CMK (cell line): ENCODE data around the gene PDE5A.
"Not testable (repeated sequence)": the region's sequence is repeated elsewhere in the genome, so short reads cannot be mapped to it uniquely, and the experiment has no call there.

Source experiments
- DNase-seq: peaks from one replicate; pipeline ENCODE4 v3.0.0-alpha.2; 2010; ENCODE audit warnings: low read depth

PDE5A gene

DNA sequence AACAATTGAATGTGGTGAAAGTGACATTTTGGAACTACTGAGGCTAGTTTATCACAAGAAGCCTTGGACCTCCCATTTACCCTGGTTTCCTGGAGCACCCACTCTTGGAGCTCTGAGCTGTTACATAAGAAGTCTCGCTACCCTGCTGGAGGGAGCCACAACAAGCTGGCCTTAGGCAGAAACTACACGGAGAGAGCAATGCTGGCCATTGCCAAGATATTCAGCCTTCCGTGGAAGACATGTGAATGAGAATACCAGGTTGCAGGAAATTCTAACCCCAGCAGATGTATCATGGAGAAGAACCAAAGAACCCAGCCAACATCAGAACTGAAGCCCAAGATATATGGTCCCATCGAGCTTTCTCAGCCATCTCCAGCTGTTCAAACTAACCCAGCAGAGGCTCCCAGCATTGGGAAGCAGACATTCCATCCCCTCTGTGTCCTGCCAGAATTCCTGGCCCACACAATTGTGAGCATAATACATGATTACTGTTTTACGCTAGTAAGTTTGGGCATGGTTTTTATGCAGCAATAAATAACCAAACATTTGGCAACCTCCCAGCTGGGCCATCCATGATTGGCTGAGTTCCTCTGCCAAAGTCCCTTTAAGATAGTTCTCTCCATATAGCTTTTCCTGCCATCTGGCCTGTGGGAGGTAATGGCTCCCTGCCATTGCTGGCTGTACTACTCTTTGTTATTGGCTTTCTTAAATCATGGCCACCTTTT lies 17.9 kb upstream of the PDE5A start:
- no peak for DNase-seq

DNA sequence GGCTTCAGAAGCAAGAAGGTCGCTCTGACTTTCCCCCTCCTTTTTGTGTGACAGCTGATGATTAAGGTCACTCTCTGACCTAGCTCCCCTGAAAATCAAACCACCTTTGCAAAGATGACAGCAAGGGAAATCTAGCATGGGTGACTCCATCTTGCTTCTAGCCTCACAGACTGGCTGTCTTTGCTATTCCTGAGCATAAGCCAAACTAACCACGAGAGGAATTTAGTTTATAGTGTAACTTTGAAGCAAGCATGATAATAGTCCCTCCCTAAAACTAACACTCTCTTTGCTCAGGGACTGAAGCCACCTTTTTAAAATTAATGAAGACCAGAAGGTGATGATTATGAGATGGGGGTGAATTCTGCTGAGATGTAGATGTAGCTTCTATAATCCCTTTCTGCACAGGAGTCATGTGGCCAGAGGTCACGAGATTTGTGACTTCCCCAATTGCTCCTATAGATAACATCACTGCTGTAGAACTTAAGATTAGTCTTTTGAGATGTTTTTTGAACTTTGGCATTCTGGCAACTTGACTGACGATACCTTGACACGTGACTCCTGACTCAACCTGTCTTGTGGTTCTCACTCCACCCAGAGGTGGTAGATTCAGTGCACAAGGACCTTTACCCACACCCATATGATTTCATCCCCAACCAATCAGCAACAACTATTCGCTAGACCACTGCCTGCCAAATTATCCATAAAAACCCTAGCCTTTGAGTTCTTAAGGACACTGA lies 14.9 kb upstream of the PDE5A start:
- DNase-seq, result no peak

DNA sequence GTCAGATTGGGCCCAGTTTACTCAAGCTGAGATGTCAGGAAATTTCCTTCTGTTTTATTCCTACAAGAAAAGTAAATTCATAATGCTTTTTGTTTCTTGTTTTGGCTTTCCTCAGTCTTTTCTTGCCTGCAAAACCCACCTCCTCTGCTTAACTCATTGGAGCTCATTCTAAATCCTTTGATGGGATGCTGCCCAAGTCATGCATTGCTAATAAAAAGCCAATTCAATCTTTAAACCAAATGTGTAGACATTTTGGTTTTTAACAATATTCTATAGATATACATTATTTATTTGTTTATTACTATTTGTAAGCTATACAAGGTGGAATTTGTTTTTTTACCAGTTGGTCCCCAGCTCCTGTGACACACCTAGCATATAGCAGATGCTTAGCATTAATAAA lies 13.2 kb upstream of the PDE5A start:
- DNase-seq, result no peak

DNA sequence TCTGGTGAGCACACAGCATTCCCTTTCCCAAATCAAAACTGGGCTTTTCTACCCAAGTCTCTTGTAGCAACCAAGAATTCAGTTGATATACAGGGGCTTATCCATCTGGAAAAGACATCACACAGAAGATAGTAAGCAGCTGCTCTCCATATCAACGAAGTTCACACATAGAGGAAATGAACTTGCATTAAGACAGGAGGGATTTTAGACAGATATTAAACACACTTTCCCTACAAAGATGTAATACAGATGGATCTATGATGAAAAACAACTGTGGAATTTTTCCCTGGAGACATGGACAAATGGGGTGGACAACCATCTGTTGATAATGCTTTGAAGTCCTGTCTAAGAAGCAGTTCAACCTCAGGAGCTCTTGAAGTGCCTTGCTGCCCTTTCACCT lies 9.8 kb upstream of the PDE5A start:
- no peak for DNase-seq

DNA sequence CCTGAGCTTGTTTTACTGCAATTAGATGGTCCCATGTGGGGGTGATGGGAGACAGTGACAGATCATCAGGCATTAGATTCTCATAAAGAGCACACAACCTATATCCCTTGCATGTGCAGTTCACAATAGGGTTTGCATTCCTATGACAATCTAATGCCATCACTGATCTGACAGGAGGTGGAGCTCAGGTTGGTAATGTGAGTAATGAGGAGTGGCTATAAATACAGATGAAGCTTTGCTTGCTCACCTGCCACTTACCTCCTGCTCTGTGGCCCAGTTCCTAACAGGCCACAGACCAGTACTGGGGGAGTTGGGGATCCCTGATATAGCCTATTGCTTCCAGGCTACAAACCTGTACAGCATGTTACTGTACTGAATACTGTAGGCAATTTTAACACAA lies 8.2 kb upstream of the PDE5A start:
- not testable (repeated sequence) for DNase-seq

DNA sequence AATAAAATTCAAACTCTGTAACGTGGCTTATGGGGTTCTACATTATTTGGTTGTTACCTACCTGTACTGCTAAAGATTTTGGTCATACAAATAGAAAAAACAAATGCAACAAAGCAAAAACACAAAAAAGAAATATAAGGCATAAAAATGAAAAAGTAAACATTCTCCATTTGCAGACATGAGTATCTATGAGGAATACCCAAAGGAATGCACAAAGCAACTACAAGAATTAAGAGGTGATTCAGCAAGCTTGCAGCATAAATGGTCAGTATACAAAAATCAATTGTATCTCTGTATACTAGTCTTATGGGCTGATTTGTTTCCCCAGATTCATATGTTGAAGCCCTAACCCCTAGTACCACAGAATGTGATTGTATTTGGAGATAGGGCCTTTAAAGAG lies 3.6 kb upstream of the PDE5A start:
- DNase-seq, result no peak

DNA sequence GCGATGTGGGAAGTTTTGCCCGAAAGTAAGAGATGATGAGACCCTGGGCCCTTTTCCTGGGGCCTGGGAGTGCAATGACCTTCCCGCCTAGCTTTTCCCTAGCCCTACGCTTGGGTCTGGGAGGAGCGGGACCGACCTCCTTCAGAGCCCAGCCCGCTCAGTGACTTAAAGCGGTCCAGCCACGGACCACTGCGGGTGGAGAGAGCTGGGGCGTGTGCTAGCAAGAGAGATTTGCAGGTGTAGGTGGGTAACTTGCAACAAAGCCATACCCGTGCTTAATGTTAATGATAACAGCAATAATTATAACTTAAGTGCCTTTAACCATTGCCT lies 503 bp upstream of the PDE5A start:
- no peak for DNase-seq

DNA sequence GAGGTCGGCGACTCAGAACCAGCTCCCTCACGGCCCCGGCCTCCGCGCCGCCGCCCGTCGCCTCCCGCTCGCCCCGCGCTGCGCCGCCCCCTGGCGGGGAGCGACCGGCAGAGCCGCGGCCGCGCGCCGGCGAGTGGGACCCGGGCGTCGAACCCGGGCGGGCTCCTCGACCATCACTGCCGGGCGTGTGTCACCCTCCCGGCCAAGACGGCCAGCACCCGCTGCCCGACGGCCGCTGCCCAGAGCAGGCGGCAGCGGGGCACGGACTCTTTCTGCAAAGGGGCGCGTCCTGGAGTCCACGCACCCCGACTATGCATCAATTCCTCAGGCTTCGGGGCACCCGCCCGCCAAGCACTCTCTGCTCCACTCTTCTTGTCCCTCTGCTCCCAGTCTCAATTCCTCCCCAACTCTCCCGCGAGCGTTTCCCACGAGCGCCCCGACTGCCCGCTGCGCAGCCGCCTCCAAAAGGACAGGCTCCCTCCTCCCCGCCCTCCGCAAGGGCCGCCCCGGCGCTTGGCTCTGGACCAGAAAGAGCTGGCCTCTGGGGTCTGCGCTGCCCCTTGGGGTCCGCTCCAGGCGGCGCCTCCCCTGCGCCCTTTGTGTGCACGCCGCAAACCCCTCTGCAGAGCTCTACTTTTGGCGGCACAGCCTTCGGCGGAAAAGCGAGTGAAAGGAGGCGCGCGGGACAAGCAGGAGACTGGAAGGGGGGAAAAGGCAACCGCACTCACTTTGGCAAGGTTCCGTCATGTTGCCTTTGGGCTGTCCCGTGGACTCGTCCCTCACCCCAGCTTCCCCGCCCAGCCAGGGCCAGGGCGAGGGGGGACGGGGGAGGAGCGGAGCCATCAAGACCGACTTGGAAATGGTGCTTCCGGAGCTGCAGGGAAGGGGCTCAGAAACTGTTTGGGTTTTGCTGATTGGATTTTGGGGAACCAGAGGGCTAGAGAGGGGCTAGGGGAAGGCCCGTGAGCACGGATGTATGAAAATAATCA lies 1.0 kb downstream of the PDE5A start:
- DNase-seq, result no peak

DNA sequence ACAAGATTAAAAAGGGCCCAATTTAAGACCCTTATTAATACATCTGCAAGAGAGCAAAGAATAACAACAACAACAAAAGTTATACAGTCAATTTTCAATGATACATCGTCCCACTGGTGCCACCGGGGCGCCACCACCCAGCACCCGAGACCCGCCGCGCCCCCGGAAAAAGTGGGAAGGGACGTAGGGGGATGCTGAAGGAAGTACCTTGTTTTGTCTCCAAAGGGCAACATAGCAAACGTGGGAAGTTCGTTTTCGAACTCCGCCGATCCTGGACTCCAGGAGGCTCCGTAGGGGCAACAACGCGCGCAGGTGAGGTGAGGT lies 1.7 kb downstream of the PDE5A start:
- no peak for DNase-seq

DNA sequence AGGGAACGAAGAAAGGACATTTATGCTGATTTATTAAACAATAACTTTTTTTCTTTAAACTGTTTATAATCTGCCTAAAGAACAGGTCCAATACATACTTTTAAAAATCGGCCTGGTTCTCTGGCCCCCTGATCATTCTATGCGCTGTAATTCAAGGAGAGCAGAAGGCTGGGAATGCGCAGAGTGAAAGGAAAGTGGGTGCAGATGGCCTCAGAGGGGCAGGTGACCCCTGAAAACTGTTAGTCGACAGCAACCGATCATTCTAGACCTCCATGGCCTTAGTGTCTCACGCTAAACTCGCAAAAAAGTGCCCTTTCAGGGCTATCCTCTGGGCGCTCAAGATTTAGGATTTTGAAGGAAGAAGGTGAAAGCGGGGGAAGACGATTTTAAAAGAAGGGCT lies 2.2 kb downstream of the PDE5A start:
- DNase-seq, result no peak

DNA sequence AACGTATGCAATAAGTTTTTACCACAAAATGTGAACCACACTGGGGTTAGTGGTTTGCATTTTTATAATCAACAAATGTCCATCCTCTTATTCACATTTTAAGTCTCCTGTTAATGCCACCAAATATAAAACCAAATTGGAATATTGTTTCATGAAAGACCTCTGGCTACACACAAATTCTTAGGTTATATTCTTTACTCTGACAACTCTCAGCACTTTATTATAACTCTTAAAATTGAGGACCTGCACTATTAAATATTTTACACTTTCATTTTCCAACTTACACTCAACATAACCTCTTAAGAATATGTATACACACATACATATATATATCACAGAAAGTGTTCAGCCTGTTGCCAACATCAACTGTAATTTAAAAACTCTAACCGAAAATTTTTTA lies 2.8 kb downstream of the PDE5A start:
- DNase-seq, result no peak

DNA sequence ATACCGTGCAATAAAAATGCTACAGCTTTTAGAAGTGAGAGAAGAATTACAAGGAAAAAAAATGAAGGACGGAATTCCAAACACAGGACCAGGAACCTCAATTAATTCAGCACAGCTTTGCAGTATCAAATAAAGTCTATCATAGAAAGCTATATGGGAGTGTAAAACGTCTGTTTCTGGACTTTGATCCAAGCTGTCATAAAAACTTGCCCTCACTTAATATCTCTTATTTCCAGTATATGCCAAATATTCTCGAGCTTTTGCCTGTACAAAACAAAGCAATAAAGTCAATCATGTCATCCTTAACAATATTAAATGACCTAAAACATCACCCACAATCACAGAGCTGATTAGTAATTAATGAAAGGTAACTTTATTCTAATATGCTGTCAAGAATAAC lies 4.2 kb downstream of the PDE5A start:
- DNase-seq, result no peak

DNA sequence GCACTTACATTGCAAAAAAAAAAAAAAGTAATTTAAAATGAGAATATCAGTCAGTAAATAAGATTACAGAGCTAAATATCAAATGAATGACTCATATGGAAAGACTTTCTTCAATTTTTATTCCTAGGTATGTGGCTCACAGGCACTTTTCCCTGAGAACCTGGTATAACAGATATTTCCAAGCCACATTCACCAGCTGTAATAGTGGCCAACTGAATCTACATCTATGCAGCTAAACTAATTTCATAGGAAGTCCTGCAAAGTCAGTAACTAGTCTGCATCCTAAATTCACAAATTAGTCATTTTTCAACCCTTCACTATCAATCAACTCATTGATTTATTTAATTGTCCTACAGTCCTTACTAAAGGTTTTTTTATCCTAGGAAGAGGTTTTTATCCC lies 5.6 kb downstream of the PDE5A start:
- DNase-seq, result no peak

DNA sequence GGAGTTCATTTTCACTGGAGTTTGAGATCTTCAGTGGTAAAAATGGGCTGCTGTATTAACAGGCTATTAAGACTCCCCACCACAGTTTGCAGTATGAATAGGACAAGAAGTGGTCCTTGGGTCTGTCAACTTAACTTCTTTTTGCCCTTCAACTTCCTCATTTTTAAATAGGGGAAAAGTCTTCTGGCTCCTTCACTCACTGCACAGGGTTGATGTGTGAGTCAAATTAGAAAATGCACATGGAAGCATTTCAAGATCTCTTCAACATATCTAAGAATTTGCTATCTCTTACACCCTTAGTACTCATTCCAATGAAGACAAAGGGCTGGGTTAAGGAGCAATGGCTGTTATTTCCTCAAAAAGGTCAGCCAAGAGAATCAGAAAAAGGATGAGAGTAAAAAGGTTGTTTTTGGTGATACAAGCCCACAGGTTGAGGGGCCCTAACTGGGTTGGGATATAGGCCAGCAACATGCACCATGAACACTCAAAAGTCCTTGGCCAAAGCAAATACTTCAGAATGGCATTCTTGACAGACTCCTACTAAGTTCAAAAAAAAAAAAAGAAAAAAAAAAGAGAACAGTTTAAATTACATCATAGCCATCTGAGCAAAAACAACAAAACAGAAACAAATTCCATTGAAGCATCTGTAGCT lies 13.4 kb downstream of the PDE5A start:
- DNase-seq, result no peak

DNA sequence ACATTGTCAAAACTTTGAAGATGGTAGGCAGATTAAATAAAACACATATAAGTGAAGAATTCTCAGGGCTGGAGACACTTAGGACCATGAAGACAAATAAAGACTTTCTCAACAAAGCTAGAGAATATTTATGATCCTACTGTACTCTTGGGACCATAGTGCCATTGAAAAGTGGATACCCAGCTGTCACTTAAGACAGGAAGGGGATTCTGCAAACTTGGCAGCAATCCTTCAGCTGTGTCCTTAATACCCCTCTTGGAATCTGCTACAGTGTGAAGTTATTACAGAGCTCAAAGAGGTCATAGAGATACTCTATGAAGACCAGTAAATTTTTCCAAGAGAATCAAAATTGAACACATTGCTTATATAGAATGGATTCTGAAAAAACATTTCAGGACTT lies 24.3 kb downstream of the PDE5A start:
- no peak for DNase-seq

DNA sequence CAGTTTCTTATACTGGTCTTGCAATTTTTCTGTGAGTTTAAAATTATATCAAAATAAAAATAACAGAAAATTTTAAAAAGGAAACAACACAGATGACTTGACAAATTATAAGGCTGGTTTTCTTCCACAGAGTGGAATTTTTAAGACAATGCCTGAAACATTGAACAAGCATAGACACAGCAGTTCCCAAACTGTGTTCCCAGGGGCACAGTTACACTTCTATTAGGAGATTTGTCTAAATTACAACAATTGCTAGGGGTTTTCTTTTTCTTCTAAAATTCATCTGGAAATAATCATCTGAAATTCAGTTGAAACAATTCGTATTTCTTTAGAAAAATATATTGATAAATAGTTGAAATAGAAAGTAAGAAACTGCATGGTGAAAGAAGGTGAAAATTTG lies 26.2 kb downstream of the PDE5A start:
- no peak for DNase-seq

DNA sequence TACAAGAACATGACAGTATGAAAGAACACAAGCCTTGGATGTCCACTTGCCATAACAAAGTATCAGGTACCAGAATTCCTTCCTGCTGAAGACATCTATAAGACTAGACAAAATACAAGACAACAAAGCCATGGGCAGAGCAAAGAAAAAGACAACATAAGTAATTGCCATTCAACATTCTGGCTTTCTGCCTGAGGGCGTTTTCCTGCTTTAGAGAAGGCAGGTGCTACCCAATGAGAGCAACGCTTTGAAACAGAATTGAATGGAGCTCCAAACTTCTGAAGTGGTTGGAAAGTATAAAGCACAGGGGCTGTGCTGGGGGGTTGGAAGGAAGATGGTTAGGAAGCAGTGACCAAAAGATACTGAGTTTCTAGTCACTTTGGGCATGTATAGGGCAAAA lies 30.1 kb downstream of the PDE5A start:
- no peak for DNase-seq

DNA sequence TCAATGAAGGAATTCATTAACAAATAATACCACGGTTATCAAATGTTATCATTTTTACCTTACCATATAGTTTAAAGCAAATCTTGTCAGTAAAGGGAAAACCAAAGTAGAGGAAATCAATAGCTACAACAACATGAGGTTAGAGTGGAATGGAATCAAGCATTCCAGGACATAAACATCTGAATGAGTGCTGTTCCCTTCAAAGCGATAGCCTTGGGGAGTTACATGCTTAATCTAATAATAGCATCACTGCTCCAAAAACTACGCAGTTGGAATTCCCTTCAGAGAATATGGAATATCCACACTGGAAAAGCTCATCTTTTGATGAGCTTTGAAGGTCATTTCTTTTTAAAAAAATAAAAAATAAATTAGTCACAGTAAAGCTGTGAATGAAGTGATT lies 31.2 kb downstream of the PDE5A start:
- no peak for DNase-seq

DNA sequence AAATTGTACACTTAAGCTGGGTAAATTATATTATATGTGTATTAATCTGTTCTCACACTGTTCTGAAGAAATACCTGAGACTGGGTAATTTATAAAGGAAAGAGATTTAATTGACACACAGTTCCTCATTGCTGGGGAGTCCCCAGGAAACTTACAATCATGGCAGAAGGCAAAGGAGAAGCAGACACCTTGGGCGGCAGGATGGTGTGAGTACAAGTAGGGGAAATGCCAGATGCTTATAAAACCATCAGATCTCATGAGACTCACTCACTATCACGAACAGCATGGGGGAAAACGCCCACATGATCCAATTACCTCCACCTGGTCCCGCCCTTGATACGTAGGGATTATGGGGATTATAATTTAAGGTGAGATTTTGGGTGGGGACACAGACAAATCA lies 34.9 kb downstream of the PDE5A start:
- no peak for DNase-seq

DNA sequence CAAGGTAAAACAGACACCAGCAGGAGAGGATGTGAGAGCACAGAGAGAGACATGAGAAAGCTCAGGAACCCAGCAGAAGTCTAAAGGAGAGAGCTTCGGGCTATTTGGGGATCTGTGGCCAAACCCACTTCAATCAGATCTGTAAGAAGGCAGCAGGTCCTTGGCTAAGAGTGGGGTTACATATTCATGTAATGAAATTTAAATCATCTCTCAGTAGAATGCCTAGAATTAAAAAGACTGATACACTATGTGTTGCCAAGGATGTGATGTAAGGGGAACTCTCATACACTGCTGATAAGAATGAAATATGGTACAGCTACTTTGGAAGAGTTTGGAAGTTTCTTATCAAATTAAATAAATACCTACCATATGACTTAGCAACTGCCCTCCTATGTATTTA lies 35.8 kb downstream of the PDE5A start:
- DNase-seq, result no peak

DNA sequence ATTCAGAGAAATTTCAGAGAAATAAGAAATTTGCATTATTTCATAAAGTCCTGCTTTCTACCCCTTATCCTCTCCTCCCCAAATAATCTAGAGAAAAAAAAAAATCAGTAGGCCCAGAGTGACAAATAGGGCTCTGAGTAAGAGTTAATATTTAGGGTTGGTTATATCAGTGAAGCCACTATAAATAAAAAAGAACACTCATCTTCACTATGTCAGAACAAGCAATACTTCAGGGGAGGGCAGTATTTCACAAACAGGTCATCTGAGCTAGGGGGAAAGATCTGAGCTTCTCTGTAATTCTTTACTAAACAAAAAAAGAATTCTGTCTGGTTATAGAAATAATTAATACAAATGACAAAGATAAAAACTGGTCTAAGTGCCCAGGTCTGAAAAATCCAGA lies 39.4 kb downstream of the PDE5A start:
- no peak for DNase-seq

DNA sequence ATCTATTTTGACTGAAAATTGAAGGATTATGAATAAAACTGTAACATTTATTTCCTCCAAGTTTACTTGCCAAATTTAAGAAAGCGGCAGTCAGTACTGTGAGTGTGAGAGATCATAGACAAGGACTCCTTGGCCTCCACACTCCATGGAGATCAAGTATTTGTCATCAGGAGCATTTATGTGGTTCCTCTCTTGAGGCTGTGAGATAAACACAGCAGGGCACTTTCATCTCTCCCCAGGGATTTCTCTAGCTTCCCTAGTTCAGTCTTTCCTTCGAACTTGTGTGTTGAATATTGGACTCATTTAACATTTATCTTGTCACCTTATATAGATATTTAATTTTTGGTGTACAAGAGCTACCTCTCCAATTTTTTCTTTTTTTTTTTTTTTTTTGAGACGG lies 40.8 kb downstream of the PDE5A start:
- DNase-seq, result no peak

DNA sequence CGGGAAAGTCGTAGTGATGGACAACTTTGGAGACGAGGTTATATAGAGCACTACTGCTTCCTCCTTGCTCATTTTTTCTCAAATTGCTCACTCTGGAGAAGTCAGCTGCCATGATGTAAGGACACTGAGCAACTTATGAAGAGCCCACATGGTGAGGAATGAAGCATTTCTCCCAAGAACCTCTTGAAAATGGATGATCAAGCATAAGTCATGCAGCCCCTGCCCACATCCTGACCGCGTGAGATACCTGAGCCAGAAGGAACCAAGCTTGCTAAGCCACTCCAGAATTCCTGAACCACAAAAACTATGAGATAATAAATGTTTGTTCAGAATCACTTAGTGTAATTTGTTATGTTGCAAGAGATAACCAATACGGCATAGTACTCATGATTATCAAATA lies 42.8 kb downstream of the PDE5A start:
- DNase-seq, result no peak
